Vagina (tissue), 2 donors: ENCODE measurements around the gene MRPL55. TPM values are rescaled to one million over a fixed set of nuclear protein-coding genes. Genes with fewer than 3 reads are reported as not detected.

Experiments
- DNase-seq, 2 donors: peaks; one replicate each; pipeline ENCODE4 v3.0.0-alpha.2; 2017; ENCODE audit errors: extremely low spot score in 2 of 2
- H3K27ac ChIP-seq: fragments of 200-600 bp; sonication (generic); one replicate; pipeline ENCODE4 v1.5.1; 2019
- H3K27me3 ChIP-seq: fragments of 200-600 bp; sonication (generic); one replicate; pipeline ENCODE4 v1.5.1; 2019
- H3K36me3 ChIP-seq, 2 donors: fragments of 200-600 bp; sonication (generic); one replicate each; pipeline ENCODE4 v1.5.1; 2017 to 2019
- H3K4me1 ChIP-seq: fragments of 200-600 bp; sonication (generic); one replicate; pipeline ENCODE4 v1.5.1; 2019
- H3K4me3 ChIP-seq, 2 donors: fragments of 200-600 bp; sonication (generic); 1 replicate in 1 of 2; 2 replicates in 1 of 2; pipeline ENCODE4 v1.5.1; 2016 to 2019
- H3K9me3 ChIP-seq: fragments of 200-600 bp; sonication (generic); one replicate; pipeline ENCODE4 v1.5.1; 2019
- POLR2A ChIP-seq, 2 donors: fragments of 450-650 bp; IDR thresholded peaks; one replicate each; pipeline ENCODE4 v1.6.1; 2017; ENCODE audit warnings: antibody characterized with exemption in 2 of 2, mild to moderate bottlenecking in 2 of 2, moderate library complexity in 2 of 2
- POLR2AphosphoS5 ChIP-seq, 2 donors: sonication (generic); formaldehyde crosslinking; IDR thresholded peaks; one replicate each; pipeline ENCODE4 v1.9.0; 2017; ENCODE audit warnings: antibody characterized with exemption in 2 of 2, mild to moderate bottlenecking in 2 of 2, low read depth in 1 of 2; ENCODE audit not compliant: insufficient read depth in 1 of 2
- intact Hi-C: fragments of 100-400 bp; cut with DNase I; formaldehyde crosslinking; loops from one replicate; pipeline ENCODE4 v1.15.1; 2023
- total RNA-seq: library from RNA; depleted of rRNA; stranded (reverse); fragments of >200 nt; gene quantifications from one replicate; pipeline ENCODE4 v1.2.3, GENCODE V29; 2016
- TF ChIP-seq, protein P1 (sequence below), 3 experiments: fragments of 450-650 bp in 2 of 3; fragments of 200-600 bp in 1 of 3; sonication (generic) in 1 of 3; IDR thresholded peaks; one replicate each; pipeline ENCODE4 v1.5.1; 2017 to 2019; ENCODE audit warnings: antibody characterized with exemption in 3 of 3, mild to moderate bottlenecking in 2 of 3, moderate library complexity in 2 of 3

MRPL55 gene
- total RNA-seq, 1 donor from 2014 or later: 73.7 TPM

DNA sequence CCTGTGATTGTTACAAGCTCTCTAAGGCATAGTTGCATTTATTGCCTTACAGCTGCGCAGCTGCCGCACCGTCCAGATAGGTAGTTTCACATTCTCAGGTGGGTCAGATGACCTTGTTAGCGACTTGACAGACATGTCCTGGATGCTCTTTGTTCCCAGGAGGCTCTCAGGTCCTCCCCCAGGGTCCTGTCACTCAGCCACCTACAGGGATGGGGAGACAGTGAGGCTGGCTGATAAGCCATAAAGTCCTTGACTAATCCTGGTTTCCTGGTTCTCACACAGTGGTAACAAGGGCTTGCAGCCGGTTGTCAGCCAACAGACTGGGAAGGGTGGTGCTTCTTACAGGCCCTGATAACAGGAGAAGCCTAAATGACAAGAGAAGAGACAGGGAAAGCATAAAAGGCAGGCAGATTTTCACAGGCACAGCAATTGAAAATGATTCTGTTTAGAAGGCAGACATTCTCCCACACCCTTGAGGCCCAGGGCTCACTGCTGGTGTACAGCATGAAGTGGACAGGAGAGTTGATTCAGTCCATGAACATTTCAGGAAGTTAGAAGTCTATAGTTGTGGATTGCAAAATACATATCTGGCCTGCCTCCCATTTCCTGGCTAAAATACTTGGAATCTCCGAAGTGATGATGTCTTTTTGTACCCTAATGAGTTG lies 23.7 kb downstream of the MRPL55 start:
- Histone ChIP-seq H3K4me1 (peaks cover 84% of the 10 kb centered on the region), H3K27ac (peak overlapping the region; percentile 100), H3K36me3 (no peaks in the 10 kb centered on the region), H3K9me3 (no peaks in the 10 kb centered on the region), H3K4me3 (peak overlapping the region; percentile 91 to 99), H3K27me3 (no peaks in the 10 kb centered on the region)
- TF ChIP-seq, protein P1, sequence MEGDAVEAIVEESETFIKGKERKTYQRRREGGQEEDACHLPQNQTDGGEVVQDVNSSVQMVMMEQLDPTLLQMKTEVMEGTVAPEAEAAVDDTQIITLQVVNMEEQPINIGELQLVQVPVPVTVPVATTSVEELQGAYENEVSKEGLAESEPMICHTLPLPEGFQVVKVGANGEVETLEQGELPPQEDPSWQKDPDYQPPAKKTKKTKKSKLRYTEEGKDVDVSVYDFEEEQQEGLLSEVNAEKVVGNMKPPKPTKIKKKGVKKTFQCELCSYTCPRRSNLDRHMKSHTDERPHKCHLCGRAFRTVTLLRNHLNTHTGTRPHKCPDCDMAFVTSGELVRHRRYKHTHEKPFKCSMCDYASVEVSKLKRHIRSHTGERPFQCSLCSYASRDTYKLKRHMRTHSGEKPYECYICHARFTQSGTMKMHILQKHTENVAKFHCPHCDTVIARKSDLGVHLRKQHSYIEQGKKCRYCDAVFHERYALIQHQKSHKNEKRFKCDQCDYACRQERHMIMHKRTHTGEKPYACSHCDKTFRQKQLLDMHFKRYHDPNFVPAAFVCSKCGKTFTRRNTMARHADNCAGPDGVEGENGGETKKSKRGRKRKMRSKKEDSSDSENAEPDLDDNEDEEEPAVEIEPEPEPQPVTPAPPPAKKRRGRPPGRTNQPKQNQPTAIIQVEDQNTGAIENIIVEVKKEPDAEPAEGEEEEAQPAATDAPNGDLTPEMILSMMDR (IDR thresholded peaks at IDR 0.05): no peak
- TF ChIP-seq POLR2AphosphoS5 (IDR thresholded peaks at IDR 0.05; ENCODE audit: insufficient read depth in 1 of 2, low read depth in 1 of 2) (no peak), POLR2A (IDR thresholded peaks at IDR 0.05) (no peak)
- intact Hi-C loops: loop anchor here (10.0 kb wide), 2 partner anchors 79 to 351 kb away; partner anchors contain the start of genes IBA57, JMJD4 and SNAP47
- DNase-seq: no peak

DNA sequence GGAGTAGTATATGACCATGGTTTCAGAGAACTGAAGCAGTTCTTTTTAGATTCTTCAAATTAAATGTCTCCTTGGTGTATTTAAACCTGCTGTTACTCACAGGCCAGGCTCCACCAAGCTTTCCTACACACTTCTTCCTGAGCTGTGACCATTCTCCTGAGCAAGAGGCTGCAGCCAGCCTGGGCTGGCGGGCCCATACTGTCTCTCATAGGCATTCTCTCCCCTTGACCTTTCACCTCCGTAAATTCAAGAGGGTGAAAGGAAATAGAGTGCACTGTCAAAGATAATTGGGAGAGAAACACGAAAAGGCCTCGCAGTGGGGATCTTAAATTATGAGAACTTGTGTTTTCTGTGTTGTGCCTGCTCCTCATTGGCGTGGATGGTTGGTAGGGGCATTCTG lies 24.3 kb downstream of the MRPL55 start:
- H3K4me1 ChIP-seq: peaks cover 84% of the 10 kb centered on the region
- H3K27ac ChIP-seq: peak overlapping the region; percentile 100
- H3K27me3 ChIP-seq: no peaks in the 10 kb centered on the region
- no peaks in the 10 kb centered on the region for H3K36me3 ChIP-seq
- TF ChIP-seq POLR2A (IDR thresholded peaks at IDR 0.05): no peak
- TF ChIP-seq, protein P1 (IDR thresholded peaks at IDR 0.05): no peak
- no peak for TF ChIP-seq POLR2AphosphoS5 (IDR thresholded peaks at IDR 0.05; ENCODE audit: insufficient read depth in 1 of 2, low read depth in 1 of 2)
- H3K9me3 ChIP-seq: no peaks in the 10 kb centered on the region
- DNase-seq: no peak
- H3K4me3 ChIP-seq: peak overlapping the region; percentile 91 to 99
- intact Hi-C loops: loop anchor here (10.0 kb wide), 2 partner anchors 80 to 350 kb away; partner anchors contain the start of genes IBA57, JMJD4 and SNAP47

DNA sequence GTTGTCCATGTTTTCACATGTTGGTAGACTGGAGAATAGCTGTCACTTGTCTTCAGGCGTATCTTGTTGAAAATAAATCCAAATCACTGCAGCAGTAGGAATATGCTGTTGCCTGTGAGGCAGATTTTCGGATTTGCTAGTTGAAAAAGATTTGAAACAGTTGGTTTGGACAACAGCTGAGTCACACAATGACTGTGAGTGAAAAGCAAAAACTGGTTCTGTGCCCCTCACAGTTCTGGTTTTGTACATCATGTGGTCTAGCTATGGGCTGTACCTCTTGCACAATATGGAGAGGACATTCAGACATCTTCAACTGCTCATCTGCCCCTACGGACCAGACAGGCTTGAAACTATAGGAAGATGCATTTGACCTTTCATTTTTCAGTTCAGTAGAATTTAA lies 24.8 kb downstream of the MRPL55 start:
- H3K27me3 ChIP-seq: no peaks in the 10 kb centered on the region
- H3K27ac ChIP-seq: peak overlapping the region; percentile 100
- peak overlapping the region; percentile 91 to 99 for H3K4me3 ChIP-seq
- H3K36me3 ChIP-seq: no peaks in the 10 kb centered on the region
- DNase-seq: no peak
- TF ChIP-seq POLR2AphosphoS5 (IDR thresholded peaks at IDR 0.05; ENCODE audit: insufficient read depth in 1 of 2, low read depth in 1 of 2): no peak
- TF ChIP-seq, protein P1 (IDR thresholded peaks at IDR 0.05): no peak
- TF ChIP-seq POLR2A (IDR thresholded peaks at IDR 0.05): no peak
- intact Hi-C loops: loop anchor here (10.0 kb wide), 2 partner anchors 80 to 350 kb away; partner anchors contain the start of genes IBA57, JMJD4 and SNAP47
- H3K4me1 ChIP-seq: peaks cover 80% of the 10 kb centered on the region
- H3K9me3 ChIP-seq: no peaks in the 10 kb centered on the region

DNA sequence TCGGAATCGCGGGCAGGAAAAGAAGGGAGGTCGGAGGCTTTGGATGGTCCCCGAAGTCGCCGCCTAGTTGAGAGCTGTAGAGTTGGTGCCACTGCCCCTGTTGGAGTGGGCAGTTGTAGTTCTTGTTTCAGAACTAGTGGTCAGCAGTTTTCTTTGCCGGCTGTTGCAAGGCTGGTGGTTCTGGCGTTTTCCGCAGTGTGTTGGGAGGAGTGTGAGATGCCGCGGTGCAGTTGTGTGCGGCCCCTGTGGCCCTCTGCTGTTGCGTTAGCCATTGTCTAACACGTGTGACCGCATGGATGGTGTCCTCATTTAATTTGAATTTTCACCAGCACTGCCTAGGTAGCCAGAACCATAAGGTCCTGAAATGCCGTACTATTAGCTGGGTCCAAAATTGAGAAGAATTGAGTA lies 25.2 kb downstream of the MRPL55 start:
- intact Hi-C loops: loop anchor here (10.0 kb wide), 2 partner anchors 81 to 349 kb away; partner anchors contain the start of genes IBA57, JMJD4 and SNAP47
- TF ChIP-seq POLR2A (IDR thresholded peaks at IDR 0.05) (no peak), POLR2AphosphoS5 (IDR thresholded peaks at IDR 0.05; ENCODE audit: insufficient read depth in 1 of 2, low read depth in 1 of 2) (no peak)
- TF ChIP-seq, protein P1 (IDR thresholded peaks at IDR 0.05): no peak
- no peaks in the 10 kb centered on the region for H3K27me3 ChIP-seq
- no peaks in the 10 kb centered on the region for H3K9me3 ChIP-seq
- H3K27ac ChIP-seq: peak overlapping the region; percentile 100
- DNase-seq: no peak
- H3K4me1 ChIP-seq: peaks cover 75% of the 10 kb centered on the region
- H3K4me3 ChIP-seq: peak overlapping the region; percentile 91 to 99
- no peaks in the 10 kb centered on the region for H3K36me3 ChIP-seq
